Measurements from ENCODE around the gene RXRA.

Gene RXRA

GRCh38 chr9:134313470-134313869 is 12.8 kb upstream of the RXRA start:
- DNase-seq, result no peak

- no peak for DNase-seq
These were observed 12.0 kb upstream of the RXRA start for GRCh38 chr9:134314039-134314949.

- no peak for DNase-seq
These were observed 11.1 kb upstream of the RXRA start for GRCh38 chr9:134314950-134315715.

GRCh38 chr9:134315716-134316448 is 10.4 kb upstream of the RXRA start:
- no peak for DNase-seq

- no peak for DNase-seq
These were observed 9.7 kb upstream of the RXRA start for GRCh38 chr9:134316449-134317160.

GRCh38 chr9:134317400-134317789 is 8.9 kb upstream of the RXRA start:
- DNase-seq, result no peak

- no peak for DNase-seq
These were observed 8.4 kb upstream of the RXRA start for GRCh38 chr9:134317790-134318414.

- no peak for DNase-seq
These were observed 7.8 kb upstream of the RXRA start for GRCh38 chr9:134318481-134318891.

- no peak for DNase-seq
These were observed 7.3 kb upstream of the RXRA start for GRCh38 chr9:134318941-134319305.

- DNase-seq, result no peak
These were observed 6.7 kb upstream of the RXRA start for GRCh38 chr9:134319306-134320125.

GRCh38 chr9:134320126-134320867 is 6.0 kb upstream of the RXRA start:
- DNase-seq, result no peak

GRCh38 chr9:134320868-134321471 is 5.3 kb upstream of the RXRA start:
- DNase-seq, result no peak

- DNase-seq, result no peak
These were observed 4.7 kb upstream of the RXRA start for GRCh38 chr9:134321531-134321930.

- no peak for DNase-seq
These were observed 4.1 kb upstream of the RXRA start for GRCh38 chr9:134321946-134322741.

GRCh38 chr9:134322781-134323241 is 3.4 kb upstream of the RXRA start:
- DNase-seq, result no peak

- no peak for DNase-seq
These were observed 2.4 kb upstream of the RXRA start for GRCh38 chr9:134323741-134324358.

GRCh38 chr9:134324359-134325095 is 1.7 kb upstream of the RXRA start:
- DNase-seq, result no peak
